Non-pigmented ciliary epithelial cell (primary cell): Measurements from ENCODE around the gene RAP1GAP2.
"Not testable (repeated sequence)": the region's sequence is repeated elsewhere in the genome, so short reads cannot be mapped to it uniquely, and the experiment has no call there.

Experiments used
- DNase-seq: peaks from one replicate; pipeline ENCODE4 v3.0.0-alpha.2; 2010; ENCODE audit warnings: low read depth

RAP1GAP2 gene

GRCh38 chr17:2967515-2967914, 171.3 kb downstream of the RAP1GAP2 start:
- DNase-seq: no peak

GRCh38 chr17:2971851-2972250, 175.6 kb downstream of the RAP1GAP2 start:
- no peak for DNase-seq

GRCh38 chr17:2972749-2973148, 176.5 kb downstream of the RAP1GAP2 start:
- no peak for DNase-seq

- DNase-seq: no peak
Measured at GRCh38 chr17:2974347-2974746, 178.1 kb downstream of the RAP1GAP2 start.

DNA sequence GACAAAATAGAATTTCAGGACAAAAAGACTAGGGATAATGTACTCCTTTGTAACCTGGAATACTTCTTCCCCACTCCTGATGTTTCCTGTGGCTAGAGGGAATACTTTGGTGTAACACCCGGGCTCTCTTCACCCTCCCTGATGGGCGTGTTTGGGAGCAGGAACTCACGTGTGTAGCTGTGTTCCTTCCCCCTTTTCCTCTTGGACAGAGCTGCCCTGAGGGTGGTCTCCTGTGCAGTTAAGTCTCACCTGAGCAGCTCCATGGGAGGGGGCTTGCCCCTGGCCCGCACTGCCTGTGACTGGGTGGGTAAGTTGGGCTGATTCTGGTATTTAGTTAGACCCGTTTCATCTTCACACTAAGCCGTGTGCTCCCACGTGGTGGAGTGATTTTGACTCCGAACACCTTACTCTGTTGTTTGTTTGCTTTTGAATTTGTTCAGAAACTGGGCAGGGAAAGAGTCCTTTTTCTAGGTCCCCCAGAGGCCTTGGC, 179.3 kb downstream of the RAP1GAP2 start:
- no peak for DNase-seq

DNA sequence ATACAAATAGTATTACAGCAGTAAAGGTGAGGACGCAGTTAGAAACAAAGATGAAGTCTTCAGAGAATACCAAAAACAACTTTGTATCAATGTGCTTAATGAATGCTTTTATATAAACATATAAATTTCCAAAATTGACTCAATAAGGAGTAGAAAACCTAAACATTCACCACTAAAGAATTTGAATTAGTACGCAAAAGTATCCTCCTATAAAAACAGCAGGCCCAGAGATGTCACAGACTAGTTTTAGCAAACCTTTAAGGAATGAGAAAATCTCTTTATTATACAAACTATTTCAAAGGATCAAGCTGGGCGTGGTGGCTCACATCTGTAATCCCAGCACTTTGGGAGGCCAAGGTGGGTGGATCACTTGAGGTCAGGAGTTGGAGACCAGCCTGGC, 180.9 kb downstream of the RAP1GAP2 start:
- no peak for DNase-seq

DNA sequence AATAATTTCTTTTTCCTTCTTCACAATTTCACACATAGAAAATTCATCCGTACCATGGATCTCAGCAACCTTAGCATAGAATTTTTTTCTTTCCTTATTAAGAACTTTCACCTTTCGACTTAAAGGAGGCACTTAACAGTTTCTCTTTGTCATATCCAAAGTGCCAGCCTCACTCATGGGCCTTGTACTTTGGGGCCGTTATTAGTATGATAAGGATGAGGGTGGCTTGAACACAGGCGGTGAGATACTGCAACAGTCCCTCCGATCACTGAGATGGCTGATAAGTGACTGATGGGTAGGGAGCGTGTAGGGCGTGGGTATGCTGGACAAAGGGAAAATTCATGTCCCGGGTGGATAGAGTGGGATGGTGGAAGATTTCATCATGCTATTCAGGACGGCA, 181.9 kb downstream of the RAP1GAP2 start:
- DNase-seq: no peak

DNA sequence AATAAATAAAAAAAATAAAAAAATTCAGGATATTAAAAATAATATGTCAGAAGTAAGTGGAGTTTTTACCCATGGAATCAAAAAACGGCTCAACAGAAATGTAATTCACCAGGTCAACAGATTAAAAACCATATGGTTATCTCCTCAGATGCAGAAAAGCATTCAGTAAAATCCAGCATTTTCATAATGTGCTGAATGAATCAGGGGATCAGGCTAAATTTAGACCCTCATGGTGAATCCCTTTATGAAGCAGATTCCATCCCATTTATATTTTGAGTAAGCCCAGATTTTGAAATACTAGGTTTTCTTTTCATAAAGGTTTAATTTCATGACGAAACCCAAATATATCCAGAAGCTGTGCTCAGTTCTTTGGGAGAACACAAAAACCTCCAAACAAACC, 182.8 kb downstream of the RAP1GAP2 start:
- no peak for DNase-seq

DNA sequence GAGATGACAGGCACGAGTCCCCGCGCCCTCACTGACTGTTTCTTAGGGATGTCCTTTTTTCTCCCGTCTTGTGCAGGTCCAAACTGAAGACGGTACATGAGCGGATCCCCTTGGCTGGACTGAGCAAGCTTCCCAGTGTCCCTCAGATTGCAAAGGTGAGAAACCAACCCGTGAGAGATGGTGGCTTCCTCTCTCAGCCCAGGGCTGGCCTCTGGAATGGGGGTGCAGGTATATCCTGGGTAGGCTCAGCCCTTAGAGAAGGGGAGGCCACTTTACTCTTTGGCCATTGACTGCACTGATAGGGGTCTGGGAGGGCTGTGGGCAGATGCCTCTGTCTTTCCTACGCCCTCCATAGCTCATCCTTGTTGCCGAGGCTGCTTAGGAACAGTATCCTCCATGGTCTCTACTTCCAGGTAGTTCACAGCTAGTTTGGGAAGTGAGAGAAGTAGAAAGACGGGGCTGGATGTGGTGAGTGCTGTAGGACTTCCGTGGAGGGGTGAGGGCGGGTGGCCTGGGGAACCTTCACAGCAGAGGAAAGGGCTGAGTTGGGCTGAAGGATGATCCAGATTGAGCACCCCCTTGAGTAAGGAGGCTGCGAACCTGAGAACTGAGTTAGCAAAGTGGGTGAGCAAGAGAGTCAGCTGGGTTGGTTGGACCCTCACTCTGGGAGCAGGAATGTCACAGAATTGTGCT, 184.1 kb downstream of the RAP1GAP2 start:
- DNase-seq: no peak

GRCh38 chr17:2980904-2981246, 184.6 kb downstream of the RAP1GAP2 start:
- DNase-seq: no peak

- no peak for DNase-seq
Measured at GRCh38 chr17:2981325-2981724, 185.1 kb downstream of the RAP1GAP2 start.

DNA sequence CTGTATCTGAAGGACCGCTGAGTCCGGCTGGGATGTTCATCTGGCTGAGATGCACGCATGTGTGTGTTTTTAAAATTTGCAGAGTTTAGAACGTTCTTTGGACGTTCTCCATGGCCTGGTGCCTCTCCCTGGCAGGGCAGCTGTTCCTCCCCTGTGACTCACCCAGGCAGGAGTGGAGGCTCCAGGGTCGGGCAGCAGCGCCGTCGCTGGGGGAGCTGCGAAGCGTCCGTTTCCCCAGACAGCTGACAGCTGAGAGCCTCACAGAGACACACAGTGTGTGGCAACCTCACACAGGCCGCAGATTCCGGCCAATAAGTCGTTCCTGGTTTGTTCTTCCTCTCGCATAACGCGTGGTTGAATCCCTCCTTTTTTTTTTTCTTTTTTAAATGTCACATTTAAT, 186.6 kb downstream of the RAP1GAP2 start:
- no peak for DNase-seq

DNA sequence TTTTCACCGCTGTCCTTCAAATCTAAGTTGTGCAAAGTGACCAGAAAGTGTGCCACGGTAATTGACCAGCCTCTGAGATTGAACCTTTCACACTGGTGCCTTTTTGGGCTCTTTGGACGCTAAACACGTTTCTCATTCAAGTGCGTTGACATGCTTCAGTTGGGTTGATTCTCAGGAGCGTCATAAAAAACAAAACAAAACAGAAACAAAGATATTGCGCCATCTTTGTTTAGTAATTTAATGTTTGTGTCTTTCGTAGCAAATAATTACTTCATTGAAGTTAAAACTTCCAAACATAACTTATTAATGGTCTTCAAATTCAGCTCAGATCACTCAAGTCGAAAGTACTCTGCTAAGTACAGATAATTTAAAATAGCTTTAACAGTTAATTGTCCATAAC, 187.0 kb downstream of the RAP1GAP2 start:
- DNase-seq: no peak

- DNase-seq: no peak
Measured at GRCh38 chr17:2985318-2985717, 189.1 kb downstream of the RAP1GAP2 start.

DNA sequence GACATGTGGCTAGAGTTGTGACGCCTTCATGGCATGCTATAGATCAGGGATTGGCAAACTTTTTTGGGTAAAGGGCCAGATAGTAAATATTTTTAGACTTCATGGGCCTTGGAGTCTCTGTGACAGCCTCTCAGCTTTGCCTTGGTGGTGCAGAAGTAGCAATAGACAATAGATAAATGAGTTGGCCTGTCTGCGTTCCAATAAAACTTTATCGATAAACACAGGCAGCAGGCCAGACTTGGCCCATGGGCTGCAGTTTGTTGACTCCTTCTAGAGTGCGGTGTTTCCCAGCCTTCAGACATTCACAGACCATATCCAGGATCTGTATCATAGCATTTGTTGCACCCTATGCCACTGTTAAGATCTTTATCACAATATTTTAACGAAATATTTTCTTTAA, 190.7 kb downstream of the RAP1GAP2 start:
- no peak for DNase-seq

DNA sequence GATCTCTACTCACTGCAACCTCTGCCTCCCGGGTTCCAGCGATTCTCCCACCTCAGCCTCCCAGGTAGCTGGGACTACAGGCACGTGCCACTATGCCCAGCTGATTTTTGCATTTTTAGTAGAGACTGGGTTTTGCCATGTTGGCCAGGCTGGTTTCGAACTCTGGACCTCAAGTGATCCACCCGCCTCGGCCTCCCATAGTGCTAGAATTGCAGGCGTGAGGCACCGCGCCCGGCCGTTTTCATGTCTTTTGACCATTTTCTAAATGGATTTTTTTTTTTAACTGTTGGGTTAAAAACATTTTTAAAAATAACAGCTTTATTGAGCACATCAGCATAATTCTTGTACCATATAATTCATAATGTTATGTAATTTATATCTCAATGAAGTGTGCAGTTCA, 193.2 kb downstream of the RAP1GAP2 start:
- DNase-seq: not testable (repeated sequence)

DNA sequence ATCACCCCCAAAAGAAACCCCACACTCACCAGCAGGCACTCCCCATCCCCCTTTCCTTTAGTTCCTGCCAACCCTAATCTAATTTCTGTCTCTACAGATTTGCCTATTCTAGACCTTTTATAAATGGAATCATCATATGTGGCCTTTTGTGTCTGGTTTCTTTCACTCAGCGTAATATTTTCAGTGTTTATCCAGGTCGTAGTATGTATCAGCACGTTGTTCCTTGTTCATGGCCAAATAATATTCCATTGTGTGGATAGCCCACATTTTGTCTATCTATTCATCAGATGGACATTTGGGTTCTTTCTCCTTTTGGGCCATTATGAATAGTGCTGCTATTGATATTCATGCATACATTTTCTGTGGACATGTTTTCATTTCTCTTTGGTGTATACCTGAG, 193.6 kb downstream of the RAP1GAP2 start:
- DNase-seq: no peak

- DNase-seq: no peak
Measured at GRCh38 chr17:2990396-2990795, 194.2 kb downstream of the RAP1GAP2 start.

- not testable (repeated sequence) for DNase-seq
Measured at GRCh38 chr17:2991396-2992180, 195.3 kb downstream of the RAP1GAP2 start.

GRCh38 chr17:2994441-2994840, 198.2 kb downstream of the RAP1GAP2 start:
- DNase-seq: no peak

GRCh38 chr17:2995377-2995776, 199.1 kb downstream of the RAP1GAP2 start:
- DNase-seq: no peak

- DNase-seq: no peak
Measured at GRCh38 chr17:2995886-2996809, 199.9 kb downstream of the RAP1GAP2 start.
